ENCODE measurements around the gene RNF222.

The RNF222 gene

DNA sequence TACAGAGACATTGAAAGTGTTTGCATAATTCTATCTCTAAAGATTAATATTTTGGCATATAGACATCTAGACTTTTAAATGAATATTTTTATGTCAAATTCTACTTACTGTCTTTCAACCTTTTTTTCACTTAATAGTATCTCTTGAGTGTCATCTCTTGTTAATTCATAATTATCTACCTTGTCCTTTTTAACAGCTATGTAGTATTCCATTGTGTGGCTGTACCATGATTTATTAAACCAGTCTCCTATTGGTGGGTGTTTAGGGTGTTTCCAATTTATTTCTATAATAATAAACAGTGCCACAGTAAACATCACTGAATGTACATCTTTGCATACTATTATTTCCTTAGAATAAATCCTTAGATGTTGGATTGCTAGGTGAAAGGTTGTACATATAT lies 16.3 kb upstream of the RNF222 start:
- Histone ChIP-seq H3K36me3 (ENCODE audit: control insufficient read depth in 1 of 2, insufficient read depth in 2 of 2, low read length in 2 of 2) (no peaks in the 10 kb centered on the region), H3K4me3 (ENCODE audit: low read depth in 1 of 2, low read length in 2 of 2) (no peak overlapping the region), H3K4me1 (ENCODE audit: control insufficient read depth in 1 of 2, insufficient read depth in 2 of 2, low read length in 2 of 2) (peaks cover 5 to 25% of the 10 kb centered on the region in 2 donors)

DNA sequence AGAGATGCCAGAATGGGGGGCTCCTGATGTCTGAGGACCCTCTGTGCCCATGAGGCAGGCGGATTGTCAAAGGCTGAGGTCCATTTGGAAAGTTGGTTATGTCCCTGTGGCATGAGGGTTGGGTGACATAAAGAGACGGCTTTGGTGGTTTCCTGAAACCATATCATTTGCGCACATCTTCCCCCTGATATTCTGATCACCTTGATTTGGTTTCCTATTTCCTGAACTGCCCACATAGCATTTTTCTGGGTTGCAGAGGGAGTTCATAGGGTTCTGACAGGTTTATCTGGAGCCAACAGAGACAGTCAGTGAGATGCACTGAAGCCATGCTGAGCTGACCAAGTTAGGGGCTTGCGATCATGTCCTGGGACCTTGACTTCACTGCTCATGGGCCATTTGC lies 15.7 kb upstream of the RNF222 start:
- no peaks in the 10 kb centered on the region for H3K36me3 ChIP-seq (ENCODE audit: control insufficient read depth in 1 of 2, insufficient read depth in 2 of 2, low read length in 2 of 2)
- H3K4me1 ChIP-seq (ENCODE audit: control insufficient read depth in 1 of 2, insufficient read depth in 2 of 2, low read length in 2 of 2): peaks cover 5 to 25% of the 10 kb centered on the region in 2 donors
- H3K27ac ChIP-seq (ENCODE audit: low read depth, low read length): no peak overlapping the region
- no peaks in the 10 kb centered on the region for H3K27me3 ChIP-seq (ENCODE audit: control insufficient read depth in 1 of 2, insufficient read depth in 2 of 2, low read length in 2 of 2)
- H3K9me3 ChIP-seq (ENCODE audit: control insufficient read depth in 1 of 2, low read length in 2 of 2): no peaks in the 10 kb centered on the region
- H3K9ac ChIP-seq (ENCODE audit: low read depth in 1 of 2, low read length in 2 of 2): no peak overlapping the region
- no peak overlapping the region for H3K4me3 ChIP-seq (ENCODE audit: low read depth in 1 of 2, low read length in 2 of 2)

More for the DNA sequence above, 16.3 kb upstream of the RNF222 start:
- H3K27ac ChIP-seq (ENCODE audit: low read depth, low read length): no peak overlapping the region
- no peaks in the 10 kb centered on the region for H3K9me3 ChIP-seq (ENCODE audit: control insufficient read depth in 1 of 2, low read length in 2 of 2)
- H3K9ac ChIP-seq (ENCODE audit: low read depth in 1 of 2, low read length in 2 of 2): no peak overlapping the region
- no peaks in the 10 kb centered on the region for H3K27me3 ChIP-seq (ENCODE audit: control insufficient read depth in 1 of 2, insufficient read depth in 2 of 2, low read length in 2 of 2)

DNA sequence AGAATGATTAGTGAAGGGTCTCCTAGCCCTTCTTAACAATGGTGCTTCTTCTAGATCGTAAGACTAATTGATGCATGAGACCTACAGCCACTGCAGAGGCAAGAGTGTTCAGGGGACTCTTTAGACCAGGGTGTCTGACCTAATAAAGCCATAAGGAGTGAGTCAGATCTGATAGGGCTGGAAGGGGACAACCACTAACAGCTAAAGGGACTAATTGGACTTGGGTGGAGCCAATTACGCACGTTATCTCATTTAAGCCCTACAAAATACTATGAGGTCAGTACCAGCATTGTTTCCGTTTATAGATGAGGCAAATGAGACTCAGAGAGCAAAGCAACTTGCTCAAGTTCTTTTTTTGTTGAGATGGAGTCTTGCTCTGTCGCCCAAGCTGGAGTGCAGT lies 14.5 kb upstream of the RNF222 start:
- Histone ChIP-seq H3K27me3 (ENCODE audit: control insufficient read depth in 1 of 2, insufficient read depth in 2 of 2, low read length in 2 of 2) (no peaks in the 10 kb centered on the region), H3K4me1 (ENCODE audit: control insufficient read depth in 1 of 2, insufficient read depth in 2 of 2, low read length in 2 of 2) (peaks cover 5 to 25% of the 10 kb centered on the region in 2 donors), H3K27ac (ENCODE audit: low read depth, low read length) (no peak overlapping the region), H3K4me3 (ENCODE audit: low read depth in 1 of 2, low read length in 2 of 2) (no peak overlapping the region), H3K9me3 (ENCODE audit: control insufficient read depth in 1 of 2, low read length in 2 of 2) (no peaks in the 10 kb centered on the region), H3K36me3 (ENCODE audit: control insufficient read depth in 1 of 2, insufficient read depth in 2 of 2, low read length in 2 of 2) (no peaks in the 10 kb centered on the region), H3K9ac (ENCODE audit: low read depth in 1 of 2, low read length in 2 of 2) (no peak overlapping the region)

DNA sequence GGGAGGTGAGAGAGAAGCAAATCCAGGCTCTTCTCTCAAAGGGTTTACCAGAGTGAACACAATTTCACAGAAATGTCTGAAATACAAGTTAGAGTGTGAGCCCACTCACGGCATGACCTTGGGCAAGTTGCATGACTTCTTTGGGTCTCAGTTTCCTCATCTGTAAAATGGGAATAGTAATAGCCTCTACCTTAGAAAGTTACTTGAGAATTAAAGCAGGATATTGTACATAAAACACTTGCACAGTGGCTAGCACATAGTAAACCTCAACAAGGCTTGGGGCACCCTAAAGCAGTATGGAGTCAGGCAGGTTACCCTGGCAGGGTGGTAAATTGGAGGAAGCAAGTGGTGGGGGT lies 13.2 kb upstream of the RNF222 start:
- Histone ChIP-seq H3K36me3 (ENCODE audit: control insufficient read depth in 1 of 2, insufficient read depth in 2 of 2, low read length in 2 of 2) (no peaks in the 10 kb centered on the region), H3K9ac (ENCODE audit: low read depth in 1 of 2, low read length in 2 of 2) (peak overlapping the region in 1 of 2 donors; percentile 1), H3K4me3 (ENCODE audit: low read depth in 1 of 2, low read length in 2 of 2) (no peak overlapping the region), H3K27me3 (ENCODE audit: control insufficient read depth in 1 of 2, insufficient read depth in 2 of 2, low read length in 2 of 2) (no peaks in the 10 kb centered on the region), H3K27ac (ENCODE audit: low read depth, low read length) (no peak overlapping the region), H3K4me1 (ENCODE audit: control insufficient read depth in 1 of 2, insufficient read depth in 2 of 2, low read length in 2 of 2) (peaks cover 5 to 30% of the 10 kb centered on the region in 2 donors), H3K9me3 (ENCODE audit: control insufficient read depth in 1 of 2, low read length in 2 of 2) (no peaks in the 10 kb centered on the region)

DNA sequence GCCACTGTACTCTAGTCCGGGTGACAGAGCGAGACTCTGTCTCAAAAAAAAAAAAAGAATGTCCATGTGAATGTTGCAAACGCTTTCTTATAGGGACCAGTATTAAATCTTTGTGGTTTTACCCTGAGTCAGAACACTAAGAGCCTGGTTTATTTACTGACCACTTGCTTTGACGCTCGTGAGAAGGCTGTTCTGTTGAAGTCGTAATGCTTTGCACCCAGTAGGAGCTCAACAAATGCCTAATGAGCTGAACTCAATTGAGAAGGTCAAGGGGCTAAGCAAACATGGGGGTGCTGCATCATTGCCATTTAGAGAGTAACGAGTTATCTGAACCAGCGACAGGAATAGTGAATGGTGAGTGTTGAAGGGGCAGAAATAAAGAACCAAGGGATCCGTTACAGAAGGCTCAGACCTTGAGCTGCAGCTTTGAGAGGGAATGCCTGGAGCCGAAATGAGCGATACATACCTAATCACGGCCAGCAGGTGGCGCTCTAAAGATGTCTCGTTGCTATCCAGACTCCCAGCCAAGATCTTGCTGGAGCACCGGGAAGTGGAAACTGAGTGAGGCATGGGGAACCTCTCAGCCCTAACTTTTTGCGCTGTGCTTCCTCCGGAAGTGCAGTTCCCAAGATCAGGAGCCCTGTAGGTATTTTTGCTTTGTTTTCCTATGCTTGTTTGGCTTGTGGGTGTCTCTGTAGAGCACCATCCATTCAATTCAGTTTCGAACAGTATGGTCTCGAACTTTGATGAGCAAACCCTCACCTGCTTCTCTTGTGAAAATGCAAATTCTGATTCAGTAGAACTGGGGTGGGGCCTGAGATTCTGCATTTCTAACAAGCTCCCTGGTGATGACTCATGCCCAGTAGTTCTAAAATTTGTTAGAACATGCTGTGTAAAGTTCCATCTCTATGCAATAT lies 12.6 kb upstream of the RNF222 start:
- Histone ChIP-seq H3K4me3 (ENCODE audit: low read depth in 1 of 2, low read length in 2 of 2) (peak overlapping the region in 1 of 2 donors; percentile 10), H3K9ac (ENCODE audit: low read depth in 1 of 2, low read length in 2 of 2) (peak overlapping the region in 1 of 2 donors; percentile 1), H3K27ac (ENCODE audit: low read depth, low read length) (no peak overlapping the region), H3K4me1 (ENCODE audit: control insufficient read depth in 1 of 2, insufficient read depth in 2 of 2, low read length in 2 of 2) (peaks cover 5 to 34% of the 10 kb centered on the region in 2 donors), H3K9me3 (ENCODE audit: control insufficient read depth in 1 of 2, low read length in 2 of 2) (no peaks in the 10 kb centered on the region), H3K27me3 (ENCODE audit: control insufficient read depth in 1 of 2, insufficient read depth in 2 of 2, low read length in 2 of 2) (peaks cover 0 to 3% of the 10 kb centered on the region in 2 donors), H3K36me3 (ENCODE audit: control insufficient read depth in 1 of 2, insufficient read depth in 2 of 2, low read length in 2 of 2) (no peaks in the 10 kb centered on the region)

- no peaks in the 10 kb centered on the region for H3K36me3 ChIP-seq (ENCODE audit: control insufficient read depth in 1 of 2, insufficient read depth in 2 of 2, low read length in 2 of 2)
- H3K9me3 ChIP-seq (ENCODE audit: control insufficient read depth in 1 of 2, low read length in 2 of 2): no peaks in the 10 kb centered on the region
- H3K4me3 ChIP-seq (ENCODE audit: low read depth in 1 of 2, low read length in 2 of 2): no peak overlapping the region
- H3K4me1 ChIP-seq (ENCODE audit: control insufficient read depth in 1 of 2, insufficient read depth in 2 of 2, low read length in 2 of 2): peaks cover 5 to 34% of the 10 kb centered on the region in 2 donors
- no peak overlapping the region for H3K9ac ChIP-seq (ENCODE audit: low read depth in 1 of 2, low read length in 2 of 2)
- peaks cover 0 to 3% of the 10 kb centered on the region in 2 donors for H3K27me3 ChIP-seq (ENCODE audit: control insufficient read depth in 1 of 2, insufficient read depth in 2 of 2, low read length in 2 of 2)
- no peak overlapping the region for H3K27ac ChIP-seq (ENCODE audit: low read depth, low read length)
These were observed 10.7 kb upstream of the RNF222 start for GRCh38 chr17:8408371-8408770.

GRCh38 chr17:8406174-8406573 lies 8.5 kb upstream of the RNF222 start:
- H3K4me1 ChIP-seq (ENCODE audit: control insufficient read depth in 1 of 2, insufficient read depth in 2 of 2, low read length in 2 of 2): peaks cover 5 to 18% of the 10 kb centered on the region in 2 donors
- H3K27ac ChIP-seq (ENCODE audit: low read depth, low read length): no peak overlapping the region
- peaks cover 0 to 3% of the 10 kb centered on the region in 2 donors for H3K27me3 ChIP-seq (ENCODE audit: control insufficient read depth in 1 of 2, insufficient read depth in 2 of 2, low read length in 2 of 2)
- H3K9ac ChIP-seq (ENCODE audit: low read depth in 1 of 2, low read length in 2 of 2): no peak overlapping the region
- H3K4me3 ChIP-seq (ENCODE audit: low read depth in 1 of 2, low read length in 2 of 2): no peak overlapping the region
- no peaks in the 10 kb centered on the region for H3K36me3 ChIP-seq (ENCODE audit: control insufficient read depth in 1 of 2, insufficient read depth in 2 of 2, low read length in 2 of 2)
- H3K9me3 ChIP-seq (ENCODE audit: control insufficient read depth in 1 of 2, low read length in 2 of 2): no peaks in the 10 kb centered on the region

DNA sequence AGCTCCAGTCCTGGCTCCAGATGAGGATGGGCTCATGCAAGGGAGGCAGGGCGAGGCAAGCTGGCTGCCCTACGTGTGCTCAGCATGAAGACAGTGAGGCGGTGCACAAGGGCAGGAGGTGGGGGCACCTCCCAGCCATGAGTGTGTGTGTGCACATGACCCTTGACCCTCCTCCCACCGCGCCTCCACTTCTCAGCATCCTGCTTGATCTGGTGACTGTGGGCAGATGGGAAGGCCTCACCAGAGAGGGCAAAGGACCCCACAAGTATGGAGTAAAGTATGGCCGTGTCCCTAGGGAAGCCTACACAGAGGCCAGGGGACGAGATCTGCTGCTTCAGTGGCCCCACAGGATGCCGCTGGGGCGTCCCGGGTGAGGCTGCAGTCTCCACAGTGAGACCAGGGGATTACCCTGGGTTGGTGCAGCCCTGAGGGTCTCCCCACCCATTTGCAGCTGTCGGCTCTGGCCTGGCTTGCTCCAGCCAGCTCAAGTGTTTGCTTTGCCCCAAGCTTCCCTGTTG lies 7.9 kb upstream of the RNF222 start:
- peaks cover 3 to 15% of the 10 kb centered on the region in 2 donors for H3K4me1 ChIP-seq (ENCODE audit: control insufficient read depth in 1 of 2, insufficient read depth in 2 of 2, low read length in 2 of 2)
- no peaks in the 10 kb centered on the region for H3K9me3 ChIP-seq (ENCODE audit: control insufficient read depth in 1 of 2, low read length in 2 of 2)
- H3K36me3 ChIP-seq (ENCODE audit: control insufficient read depth in 1 of 2, insufficient read depth in 2 of 2, low read length in 2 of 2): no peaks in the 10 kb centered on the region
- H3K27ac ChIP-seq (ENCODE audit: low read depth, low read length): no peak overlapping the region
- peaks cover 3 to 5% of the 10 kb centered on the region in 2 donors for H3K27me3 ChIP-seq (ENCODE audit: control insufficient read depth in 1 of 2, insufficient read depth in 2 of 2, low read length in 2 of 2)
- H3K4me3 ChIP-seq (ENCODE audit: low read depth in 1 of 2, low read length in 2 of 2): no peak overlapping the region
- H3K9ac ChIP-seq (ENCODE audit: low read depth in 1 of 2, low read length in 2 of 2): no peak overlapping the region

- no peak overlapping the region for H3K27ac ChIP-seq (ENCODE audit: low read depth, low read length)
- H3K4me1 ChIP-seq (ENCODE audit: control insufficient read depth in 1 of 2, insufficient read depth in 2 of 2, low read length in 2 of 2): peaks cover 0 to 9% of the 10 kb centered on the region in 2 donors
- no peaks in the 10 kb centered on the region for H3K36me3 ChIP-seq (ENCODE audit: control insufficient read depth in 1 of 2, insufficient read depth in 2 of 2, low read length in 2 of 2)
- peaks cover 6 to 9% of the 10 kb centered on the region in 2 donors for H3K27me3 ChIP-seq (ENCODE audit: control insufficient read depth in 1 of 2, insufficient read depth in 2 of 2, low read length in 2 of 2)
- H3K9ac ChIP-seq (ENCODE audit: low read depth in 1 of 2, low read length in 2 of 2): no peak overlapping the region
- H3K9me3 ChIP-seq (ENCODE audit: control insufficient read depth in 1 of 2, low read length in 2 of 2): no peaks in the 10 kb centered on the region
- H3K4me3 ChIP-seq (ENCODE audit: low read depth in 1 of 2, low read length in 2 of 2): no peak overlapping the region
These were observed 5.4 kb upstream of the RNF222 start for GRCh38 chr17:8402921-8403536.

- Histone ChIP-seq H3K4me3 (ENCODE audit: low read depth in 1 of 2, low read length in 2 of 2) (no peak overlapping the region), H3K27ac (ENCODE audit: low read depth, low read length) (no peak overlapping the region), H3K4me1 (ENCODE audit: control insufficient read depth in 1 of 2, insufficient read depth in 2 of 2, low read length in 2 of 2) (peaks cover 0 to 6% of the 10 kb centered on the region in 2 donors), H3K36me3 (ENCODE audit: control insufficient read depth in 1 of 2, insufficient read depth in 2 of 2, low read length in 2 of 2) (no peaks in the 10 kb centered on the region), H3K9ac (ENCODE audit: low read depth in 1 of 2, low read length in 2 of 2) (no peak overlapping the region), H3K9me3 (ENCODE audit: control insufficient read depth in 1 of 2, low read length in 2 of 2) (no peaks in the 10 kb centered on the region), H3K27me3 (ENCODE audit: control insufficient read depth in 1 of 2, insufficient read depth in 2 of 2, low read length in 2 of 2) (peaks cover 11 to 28% of the 10 kb centered on the region in 2 donors)
These were observed 3.5 kb upstream of the RNF222 start for GRCh38 chr17:8401107-8401506.

Data from duodenal mucosa (tissue), 2 donors.